ENCODE measurements around the gene CST4.

DNA sequence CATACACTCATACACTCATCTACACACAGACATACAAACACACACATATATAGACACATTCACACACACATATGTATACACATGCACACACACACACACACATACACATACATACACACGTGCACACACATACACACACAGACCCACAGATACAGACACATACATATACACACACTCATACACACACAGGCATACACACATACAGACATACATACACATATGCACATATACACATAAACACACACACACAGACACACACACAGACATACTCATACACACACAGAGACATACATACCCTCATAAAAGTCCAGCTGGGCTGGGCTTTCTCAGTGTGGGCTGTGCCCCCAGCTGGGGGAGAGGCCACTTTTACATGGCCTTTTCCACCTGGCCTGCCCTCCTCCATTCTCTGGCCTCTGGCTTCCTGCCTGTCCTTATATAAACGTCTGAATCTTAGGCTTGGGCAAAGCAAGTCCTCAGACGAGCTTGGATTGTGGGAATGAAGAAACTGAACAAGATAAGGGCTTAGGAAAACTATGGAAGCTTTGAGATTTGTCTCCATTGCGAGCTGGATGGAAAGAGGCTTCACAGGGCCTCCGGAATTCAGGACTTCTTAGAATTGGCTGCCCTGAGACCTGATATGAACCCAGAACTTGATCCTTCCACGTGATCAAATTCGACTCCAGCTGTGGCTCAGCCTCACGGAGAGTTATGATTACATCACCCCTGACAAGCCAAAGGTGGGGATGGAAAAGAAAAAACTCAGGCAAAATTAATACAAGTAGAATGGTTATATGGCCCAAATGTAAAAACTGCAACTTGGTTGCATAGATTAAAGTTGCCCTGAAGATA, 28.6 kb downstream of the CST4 start:
- TF ChIP-seq YY1 (IDR thresholded peaks at IDR 0.05; ENCODE audit: low read depth, low read length) (no peak), SIX5 (IDR thresholded peaks at IDR 0.05; ENCODE audit: low read depth, low read length, severe bottlenecking) (no peak), EGR1 (IDR thresholded peaks at IDR 0.05; ENCODE audit: borderline replicate concordance in 1 of 2, low read depth in 2 of 2, low read length in 2 of 2) (no peak)
- TF ChIP-seq, protein P1, sequence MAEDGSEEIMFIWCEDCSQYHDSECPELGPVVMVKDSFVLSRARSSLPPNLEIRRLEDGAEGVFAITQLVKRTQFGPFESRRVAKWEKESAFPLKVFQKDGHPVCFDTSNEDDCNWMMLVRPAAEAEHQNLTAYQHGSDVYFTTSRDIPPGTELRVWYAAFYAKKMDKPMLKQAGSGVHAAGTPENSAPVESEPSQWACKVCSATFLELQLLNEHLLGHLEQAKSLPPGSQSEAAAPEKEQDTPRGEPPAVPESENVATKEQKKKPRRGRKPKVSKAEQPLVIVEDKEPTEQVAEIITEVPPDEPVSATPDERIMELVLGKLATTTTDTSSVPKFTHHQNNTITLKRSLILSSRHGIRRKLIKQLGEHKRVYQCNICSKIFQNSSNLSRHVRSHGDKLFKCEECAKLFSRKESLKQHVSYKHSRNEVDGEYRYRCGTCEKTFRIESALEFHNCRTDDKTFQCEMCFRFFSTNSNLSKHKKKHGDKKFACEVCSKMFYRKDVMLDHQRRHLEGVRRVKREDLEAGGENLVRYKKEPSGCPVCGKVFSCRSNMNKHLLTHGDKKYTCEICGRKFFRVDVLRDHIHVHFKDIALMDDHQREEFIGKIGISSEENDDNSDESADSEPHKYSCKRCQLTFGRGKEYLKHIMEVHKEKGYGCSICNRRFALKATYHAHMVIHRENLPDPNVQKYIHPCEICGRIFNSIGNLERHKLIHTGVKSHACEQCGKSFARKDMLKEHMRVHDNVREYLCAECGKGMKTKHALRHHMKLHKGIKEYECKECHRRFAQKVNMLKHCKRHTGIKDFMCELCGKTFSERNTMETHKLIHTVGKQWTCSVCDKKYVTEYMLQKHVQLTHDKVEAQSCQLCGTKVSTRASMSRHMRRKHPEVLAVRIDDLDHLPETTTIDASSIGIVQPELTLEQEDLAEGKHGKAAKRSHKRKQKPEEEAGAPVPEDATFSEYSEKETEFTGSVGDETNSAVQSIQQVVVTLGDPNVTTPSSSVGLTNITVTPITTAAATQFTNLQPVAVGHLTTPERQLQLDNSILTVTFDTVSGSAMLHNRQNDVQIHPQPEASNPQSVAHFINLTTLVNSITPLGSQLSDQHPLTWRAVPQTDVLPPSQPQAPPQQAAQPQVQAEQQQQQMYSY (CRISPR knock-in tag; IDR thresholded peaks at IDR 0.05): no peak
- TF ChIP-seq, protein P2, sequence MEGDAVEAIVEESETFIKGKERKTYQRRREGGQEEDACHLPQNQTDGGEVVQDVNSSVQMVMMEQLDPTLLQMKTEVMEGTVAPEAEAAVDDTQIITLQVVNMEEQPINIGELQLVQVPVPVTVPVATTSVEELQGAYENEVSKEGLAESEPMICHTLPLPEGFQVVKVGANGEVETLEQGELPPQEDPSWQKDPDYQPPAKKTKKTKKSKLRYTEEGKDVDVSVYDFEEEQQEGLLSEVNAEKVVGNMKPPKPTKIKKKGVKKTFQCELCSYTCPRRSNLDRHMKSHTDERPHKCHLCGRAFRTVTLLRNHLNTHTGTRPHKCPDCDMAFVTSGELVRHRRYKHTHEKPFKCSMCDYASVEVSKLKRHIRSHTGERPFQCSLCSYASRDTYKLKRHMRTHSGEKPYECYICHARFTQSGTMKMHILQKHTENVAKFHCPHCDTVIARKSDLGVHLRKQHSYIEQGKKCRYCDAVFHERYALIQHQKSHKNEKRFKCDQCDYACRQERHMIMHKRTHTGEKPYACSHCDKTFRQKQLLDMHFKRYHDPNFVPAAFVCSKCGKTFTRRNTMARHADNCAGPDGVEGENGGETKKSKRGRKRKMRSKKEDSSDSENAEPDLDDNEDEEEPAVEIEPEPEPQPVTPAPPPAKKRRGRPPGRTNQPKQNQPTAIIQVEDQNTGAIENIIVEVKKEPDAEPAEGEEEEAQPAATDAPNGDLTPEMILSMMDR (IDR thresholded peaks at IDR 0.05 in 2 of 3, conservative IDR thresholded peaks at IDR 0.05 in 1 of 3; ENCODE audit: control insufficient read depth in 2 of 3, extremely low read depth in 1 of 3, insufficient read depth in 1 of 3, low read depth in 3 of 3, low read length in 3 of 3): no peak

All from GM12878 (cell line).